Ascending aorta (tissue), 2 donors: Measurements from ENCODE around the gene ANO6. TPM values are rescaled to one million over a fixed set of nuclear protein-coding genes. Genes with fewer than 3 reads are reported as not detected.
A peak's percentile ranks its signal among the peaks of the same experiment; 100 is the strongest.

ENCODE experiments used
- DNase-seq, 2 donors: peaks; one replicate each; pipeline ENCODE4 v3.0.0-alpha.2; 2019; ENCODE audit warnings: low spot score in 2 of 2
- H3K27ac ChIP-seq, 2 donors: fragments of 200-600 bp; sonication (generic); one replicate each; pipeline ENCODE4 v1.5.1; 2016 to 2017; ENCODE audit warnings: mild to moderate bottlenecking in 1 of 2
- H3K27me3 ChIP-seq: fragments of 200-600 bp; sonication (generic); one replicate; pipeline ENCODE4 v1.5.1; 2017
- H3K36me3 ChIP-seq, 2 donors: fragments of 200-600 bp; sonication (generic); one replicate each; pipeline ENCODE4 v1.5.1; 2016
- H3K4me1 ChIP-seq, 2 donors: fragments of 200-600 bp; sonication (generic); one replicate each; pipeline ENCODE4 v1.5.1; 2016 to 2017; ENCODE audit warnings: mild to moderate bottlenecking in 1 of 2
- H3K4me3 ChIP-seq, 2 donors: fragments of 200-600 bp; sonication (generic); one replicate each; pipeline ENCODE4 v1.5.1; 2016 to 2017; ENCODE audit warnings: mild to moderate bottlenecking in 1 of 2
- H3K9me3 ChIP-seq, 2 donors: fragments of 200-600 bp; sonication (generic); one replicate each; pipeline ENCODE4 v1.5.1; 2016
- CTCF ChIP-seq, 3 experiments: fragments of 200-600 bp in 2 of 3; fragments of 450-650 bp in 1 of 3; sonication (generic) in 2 of 3; IDR thresholded peaks; one replicate each; pipeline ENCODE4 v1.5.1; 2016 to 2019; ENCODE audit warnings: antibody characterized with exemption in 3 of 3, mild to moderate bottlenecking in 1 of 3, moderate library complexity in 1 of 3
- intact Hi-C: fragments of 100-400 bp; cut with DNase I; formaldehyde crosslinking; loops from one replicate; pipeline ENCODE4 v1.15.1; 2023
- total RNA-seq: library from RNA; depleted of rRNA; stranded (reverse); fragments of >200 nt; gene quantifications from one replicate; pipeline ENCODE4 v1.1.0, GENCODE V29; 2016

Gene ANO6
- total RNA-seq, 1 donor from 2014 or later = 49.6 TPM

GRCh38 chr12:45174595-45174994 lies 41.3 kb upstream of the ANO6 start:
- intact Hi-C loops = loop anchor here (5.0 kb wide), 1 partner anchor 553 kb away; the partner anchor contains the start of gene ARID2
- no peaks in the 10 kb centered on the region for H3K27me3 ChIP-seq
- H3K36me3 ChIP-seq = peaks cover 3 to 9% of the 10 kb centered on the region in 2 donors
- no peak for DNase-seq
- H3K9me3 ChIP-seq = peaks cover 9 to 22% of the 10 kb centered on the region in 2 donors
- H3K4me3 ChIP-seq = no peak overlapping the region
- no peak overlapping the region for H3K27ac ChIP-seq
- no peaks in the 10 kb centered on the region for H3K4me1 ChIP-seq
- TF ChIP-seq CTCF (IDR thresholded peaks at IDR 0.05) = no peak

- no peak for DNase-seq
- TF ChIP-seq CTCF (IDR thresholded peaks at IDR 0.05) = no peak
- intact Hi-C loops = no loop called here
Measured at GRCh38 chr12:45178771-45179170, 37.1 kb upstream of the ANO6 start.

GRCh38 chr12:45182511-45182910 lies 33.4 kb upstream of the ANO6 start:
- TF ChIP-seq CTCF (IDR thresholded peaks at IDR 0.05) = no peak
- H3K9me3 ChIP-seq = peaks cover 9 to 24% of the 10 kb centered on the region in 2 donors
- DNase-seq = no peak
- no peak overlapping the region for H3K27ac ChIP-seq
- H3K36me3 ChIP-seq = no peaks in the 10 kb centered on the region
- no peaks in the 10 kb centered on the region for H3K27me3 ChIP-seq
- intact Hi-C loops = loop anchor here (2.0 kb wide), 1 partner anchor 206 kb away; no protein-coding TSS in a partner anchor
- H3K4me3 ChIP-seq = no peak overlapping the region
- peaks cover 0 to 3% of the 10 kb centered on the region in 2 donors for H3K4me1 ChIP-seq

More at GRCh38 chr12:45178771-45179170, 37.1 kb upstream of the ANO6 start:
- Histone ChIP-seq H3K27ac (no peak overlapping the region), H3K4me3 (no peak overlapping the region), H3K9me3 (peaks cover 9 to 25% of the 10 kb centered on the region in 2 donors), H3K27me3 (no peaks in the 10 kb centered on the region), H3K4me1 (peaks cover 0 to 2% of the 10 kb centered on the region in 2 donors), H3K36me3 (peaks cover 3 to 9% of the 10 kb centered on the region in 2 donors)

- H3K27me3 ChIP-seq = no peaks in the 10 kb centered on the region
- intact Hi-C loops = loop anchor here (2.0 kb wide), 1 partner anchor 206 kb away; no protein-coding TSS in a partner anchor
- H3K27ac ChIP-seq = no peak overlapping the region
- DNase-seq = no peak
- peak; percentile 14 to 67 (median 59) for TF ChIP-seq CTCF (IDR thresholded peaks at IDR 0.05)
- H3K9me3 ChIP-seq = peaks cover 8 to 16% of the 10 kb centered on the region in 2 donors
- H3K36me3 ChIP-seq = no peaks in the 10 kb centered on the region
- peak overlapping the region in 1 of 2 donors; percentile 19 for H3K4me3 ChIP-seq
- H3K4me1 ChIP-seq = peaks cover 0 to 3% of the 10 kb centered on the region in 2 donors
Measured at GRCh38 chr12:45183246-45183645, 32.6 kb upstream of the ANO6 start.

- TF ChIP-seq CTCF (IDR thresholded peaks at IDR 0.05) = no peak
- Histone ChIP-seq H3K4me1 (peaks cover 0 to 3% of the 10 kb centered on the region in 2 donors), H3K9me3 (peaks cover 0 to 5% of the 10 kb centered on the region in 2 donors), H3K27ac (no peak overlapping the region), H3K36me3 (no peaks in the 10 kb centered on the region), H3K27me3 (no peaks in the 10 kb centered on the region), H3K4me3 (no peak overlapping the region)
- intact Hi-C loops = no loop called here
- DNase-seq = no peak
Measured at GRCh38 chr12:45184147-45184963, 31.5 kb upstream of the ANO6 start.
